ENCODE measurements around the gene SOX6. TPM values are rescaled to one million over a fixed set of nuclear protein-coding genes. Genes with fewer than 3 reads are reported as not detected.

SOX6 gene
- total RNA-seq, 4 donors from 2014 or later: 0.29 to 20.5 (median 8.2) TPM

DNA sequence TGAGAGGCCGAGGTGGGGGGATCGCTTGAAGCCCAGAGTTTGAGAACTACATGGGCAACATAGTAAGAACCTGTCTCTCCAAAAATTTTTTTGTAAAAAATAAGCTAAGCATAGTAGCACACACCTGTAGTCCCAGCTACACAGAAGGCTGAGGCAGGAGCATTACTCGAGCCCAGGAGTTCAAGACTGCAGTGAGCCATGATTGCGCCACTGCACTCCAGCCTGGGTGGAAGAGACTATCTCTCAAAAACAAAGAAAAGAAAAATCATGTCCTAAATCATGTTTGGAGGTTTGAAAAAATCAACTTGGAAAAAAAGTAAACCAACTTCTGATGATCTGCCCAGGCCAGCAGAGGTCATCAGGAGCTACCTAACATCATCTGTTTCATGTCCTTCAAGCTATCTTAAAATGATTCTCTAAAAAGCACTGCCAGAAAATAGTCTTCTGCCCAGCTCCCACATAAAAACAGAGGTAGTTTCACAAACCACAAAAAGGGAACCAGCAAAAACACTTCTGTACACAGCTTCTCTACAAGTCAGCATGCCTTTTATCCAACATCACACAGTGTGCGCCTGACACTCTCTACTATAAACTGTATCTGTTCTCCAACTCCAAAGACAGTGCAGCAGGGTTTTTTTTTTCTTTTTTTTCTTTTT, 165.0 kb downstream of the SOX6 start:
- intact Hi-C loops (cut with DNase I; ENCODE audit: low total_unique reads): no loop called here
- Histone ChIP-seq H3K9me3 (no peaks in the 10 kb centered on the region), H3K36me3 (no peaks in the 10 kb centered on the region), H3K27ac (no peak overlapping the region), H3K4me1 (no peaks in the 10 kb centered on the region), H3K27me3 (no peaks in the 10 kb centered on the region), H3K4me3 (no peak overlapping the region)
- no peak for DNase-seq
- TF ChIP-seq POLR2A (IDR thresholded peaks at IDR 0.05): no peak
- TF ChIP-seq, protein P1, sequence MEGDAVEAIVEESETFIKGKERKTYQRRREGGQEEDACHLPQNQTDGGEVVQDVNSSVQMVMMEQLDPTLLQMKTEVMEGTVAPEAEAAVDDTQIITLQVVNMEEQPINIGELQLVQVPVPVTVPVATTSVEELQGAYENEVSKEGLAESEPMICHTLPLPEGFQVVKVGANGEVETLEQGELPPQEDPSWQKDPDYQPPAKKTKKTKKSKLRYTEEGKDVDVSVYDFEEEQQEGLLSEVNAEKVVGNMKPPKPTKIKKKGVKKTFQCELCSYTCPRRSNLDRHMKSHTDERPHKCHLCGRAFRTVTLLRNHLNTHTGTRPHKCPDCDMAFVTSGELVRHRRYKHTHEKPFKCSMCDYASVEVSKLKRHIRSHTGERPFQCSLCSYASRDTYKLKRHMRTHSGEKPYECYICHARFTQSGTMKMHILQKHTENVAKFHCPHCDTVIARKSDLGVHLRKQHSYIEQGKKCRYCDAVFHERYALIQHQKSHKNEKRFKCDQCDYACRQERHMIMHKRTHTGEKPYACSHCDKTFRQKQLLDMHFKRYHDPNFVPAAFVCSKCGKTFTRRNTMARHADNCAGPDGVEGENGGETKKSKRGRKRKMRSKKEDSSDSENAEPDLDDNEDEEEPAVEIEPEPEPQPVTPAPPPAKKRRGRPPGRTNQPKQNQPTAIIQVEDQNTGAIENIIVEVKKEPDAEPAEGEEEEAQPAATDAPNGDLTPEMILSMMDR (IDR thresholded peaks at IDR 0.05): no peak

GRCh38 chr11:16186680-16187079, 169.7 kb downstream of the SOX6 start:
- DNase-seq: no peak
- Histone ChIP-seq H3K27ac (no peak overlapping the region), H3K36me3 (no peaks in the 10 kb centered on the region), H3K27me3 (no peaks in the 10 kb centered on the region), H3K4me1 (no peaks in the 10 kb centered on the region), H3K9me3 (no peaks in the 10 kb centered on the region), H3K4me3 (no peak overlapping the region)
- no peak for TF ChIP-seq POLR2A (IDR thresholded peaks at IDR 0.05)
- TF ChIP-seq, protein P1 (IDR thresholded peaks at IDR 0.05): no peak
- intact Hi-C loops (cut with DNase I; ENCODE audit: low total_unique reads): no loop called here

GRCh38 chr11:16185042-16185441, 171.3 kb downstream of the SOX6 start:
- intact Hi-C loops (cut with DNase I; ENCODE audit: low total_unique reads): no loop called here
- DNase-seq: no peak
- no peaks in the 10 kb centered on the region for H3K36me3 ChIP-seq

DNA sequence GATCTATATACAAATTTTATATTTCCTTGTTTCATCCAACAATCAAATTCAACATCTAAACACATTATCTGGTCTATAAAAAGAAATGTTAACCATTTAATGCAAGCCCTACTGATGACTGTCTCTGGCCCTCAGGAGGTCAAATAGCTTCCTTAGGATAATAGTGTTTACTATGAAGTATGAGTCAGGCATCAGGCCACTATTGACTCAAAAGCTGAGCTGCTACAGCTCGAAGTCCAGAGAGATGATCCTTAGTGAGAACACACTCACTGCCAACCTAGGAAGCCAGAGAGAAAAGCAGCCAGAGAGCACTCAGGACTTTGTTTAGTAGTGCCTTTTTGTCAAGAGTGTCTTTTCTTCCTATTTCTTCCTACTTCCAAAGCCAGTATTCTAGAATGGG, 171.8 kb downstream of the SOX6 start:
- intact Hi-C loops (cut with DNase I; ENCODE audit: low total_unique reads): no loop called here
- Histone ChIP-seq H3K27ac (no peak overlapping the region), H3K9me3 (no peaks in the 10 kb centered on the region), H3K27me3 (no peaks in the 10 kb centered on the region), H3K36me3 (no peaks in the 10 kb centered on the region), H3K4me3 (no peak overlapping the region), H3K4me1 (no peaks in the 10 kb centered on the region)
- TF ChIP-seq, protein P1 (IDR thresholded peaks at IDR 0.05): no peak
- no peak for TF ChIP-seq POLR2A (IDR thresholded peaks at IDR 0.05)
- no peak for DNase-seq

More at GRCh38 chr11:16185042-16185441, 171.3 kb downstream of the SOX6 start:
- TF ChIP-seq POLR2A (IDR thresholded peaks at IDR 0.05): no peak
- TF ChIP-seq, protein P1 (IDR thresholded peaks at IDR 0.05): no peak
- no peaks in the 10 kb centered on the region for H3K9me3 ChIP-seq
- H3K27me3 ChIP-seq: no peaks in the 10 kb centered on the region
- H3K4me1 ChIP-seq: no peaks in the 10 kb centered on the region
- H3K4me3 ChIP-seq: no peak overlapping the region
- H3K27ac ChIP-seq: no peak overlapping the region

DNA sequence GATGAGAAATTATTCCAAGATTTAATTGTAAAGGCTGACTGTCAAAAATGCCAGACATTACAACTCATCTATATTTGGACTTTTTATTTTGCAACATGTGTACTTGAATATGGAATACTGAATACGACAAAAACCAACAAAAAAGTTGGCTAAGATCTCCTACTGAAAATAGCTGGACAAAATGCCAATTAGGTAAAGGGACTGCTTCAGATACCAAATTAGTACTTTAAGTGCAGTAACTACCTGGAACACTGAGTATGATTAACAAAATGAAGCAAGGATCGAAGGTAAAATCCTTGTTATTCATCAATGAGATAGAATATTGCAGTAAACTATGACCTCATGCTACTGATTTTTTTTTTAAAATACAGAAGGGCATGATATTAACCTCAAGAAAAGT, 173.8 kb downstream of the SOX6 start:
- Histone ChIP-seq H3K4me3 (no peak overlapping the region), H3K9me3 (no peaks in the 10 kb centered on the region), H3K4me1 (no peaks in the 10 kb centered on the region), H3K27me3 (no peaks in the 10 kb centered on the region), H3K36me3 (no peaks in the 10 kb centered on the region), H3K27ac (no peak overlapping the region)
- no peak for TF ChIP-seq POLR2A (IDR thresholded peaks at IDR 0.05)
- TF ChIP-seq, protein P1 (IDR thresholded peaks at IDR 0.05): no peak
- no peak for DNase-seq
- intact Hi-C loops (cut with DNase I; ENCODE audit: low total_unique reads): no loop called here

Data from uterus (tissue), 4 donors.